Testis (tissue), 3 donors: Measurements from ENCODE around the gene GRB7. TPM values are rescaled to one million over a fixed set of nuclear protein-coding genes. Genes with fewer than 3 reads are reported as not detected.
"Not testable (repeated sequence)": the region's sequence is repeated elsewhere in the genome, so short reads cannot be mapped to it uniquely, and the experiment has no call there.

Source experiments
- DNase-seq: peaks from one replicate; pipeline ENCODE4 v3.0.0-alpha.2; 2019
- H3K27ac ChIP-seq, 2 donors: fragments of 200-600 bp; sonication (generic); one replicate each; pipeline ENCODE4 v1.5.1; 2019
- H3K27me3 ChIP-seq: fragments of 200-600 bp; sonication (generic); one replicate; pipeline ENCODE4 v1.5.1; 2019
- H3K36me3 ChIP-seq: fragments of 200-600 bp; sonication (generic); one replicate; pipeline ENCODE4 v1.5.1; 2017; ENCODE audit warnings: low read depth; ENCODE audit errors: missing control alignments
- H3K4me1 ChIP-seq: fragments of 200-600 bp; sonication (generic); one replicate; pipeline ENCODE4 v1.5.1; 2019
- H3K4me3 ChIP-seq, 2 donors: fragments of 200-600 bp; sonication (generic); one replicate each; pipeline ENCODE4 v1.5.1; 2017 to 2019
- H3K9me3 ChIP-seq: fragments of 200-600 bp; sonication (generic); one replicate; pipeline ENCODE4 v1.5.1; 2017
- CTCF ChIP-seq, 3 experiments: fragments of 450-650 bp in 2 of 3; fragments of 200-600 bp in 1 of 3; sonication (generic) in 1 of 3; IDR thresholded peaks; one replicate each; pipeline ENCODE4 v1.5.1; 2016 to 2019; ENCODE audit warnings: antibody characterized with exemption in 3 of 3, mild to moderate bottlenecking in 2 of 3, moderate library complexity in 1 of 3
- POLR2A ChIP-seq: fragments of 450-650 bp; IDR thresholded peaks from one replicate; pipeline ENCODE4 v1.6.1; 2017; ENCODE audit warnings: antibody characterized with exemption, mild to moderate bottlenecking, moderate library complexity
- WGBS, 2 donors: methylation state at CpG; one replicate each; pipeline ENCODE4 v1.1.5; 2018; 5-methylcytosine and 5-hydroxymethylcytosine counted together
- intact Hi-C: fragments of 100-400 bp; cut with DNase I; formaldehyde crosslinking; loops from one replicate; pipeline ENCODE4 v1.15.1; 2023; ENCODE audit warnings: low total_unique reads
- polyA plus RNA-seq: library from polyadenylated mRNA; stranded (reverse); fragments of 350-450 nt; fragmentation: Illumina TruSeq; extraction: RNeasy Lipid Tissue Mini Kit (QIAGEN cat#74804); gene quantifications from one replicate; pipeline ENCODE4 v1.2.3, GENCODE V29; 2014; ENCODE audit warnings: low read depth, low replicate concordance; ENCODE audit not compliant: insufficient read depth
- total RNA-seq, 2 donors: library from RNA; depleted of rRNA; stranded (reverse); fragments of >200 nt; gene quantifications; one replicate each; pipeline ENCODE4 v1.2.3, GENCODE V29; 2016

GRB7 gene
- total and polyA plus RNA-seq, 3 donors from 2014 or later, result 2.1 to 3.7 (median 2.9) TPM

- TF ChIP-seq POLR2A, result no peak
- no peak for TF ChIP-seq CTCF (IDR thresholded peaks at IDR 0.05)
- peaks cover 2% of the 10 kb centered on the region for H3K4me1 ChIP-seq
- no peak for DNase-seq
- H3K9me3 ChIP-seq, result no peaks in the 10 kb centered on the region
- intact Hi-C loops, result no loop called here
- no peak overlapping the region for H3K4me3 ChIP-seq
- H3K27ac ChIP-seq, result no peak overlapping the region
- no peaks in the 10 kb centered on the region for H3K27me3 ChIP-seq
- 74 to 93% methylated on average over 2 of the region's 2 CpGs for WGBS, 2 donors
- H3K36me3 ChIP-seq, result no peaks in the 10 kb centered on the region
Measured at GRCh38 chr17:39695089-39695474, 42.7 kb upstream of the GRB7 start.

DNA sequence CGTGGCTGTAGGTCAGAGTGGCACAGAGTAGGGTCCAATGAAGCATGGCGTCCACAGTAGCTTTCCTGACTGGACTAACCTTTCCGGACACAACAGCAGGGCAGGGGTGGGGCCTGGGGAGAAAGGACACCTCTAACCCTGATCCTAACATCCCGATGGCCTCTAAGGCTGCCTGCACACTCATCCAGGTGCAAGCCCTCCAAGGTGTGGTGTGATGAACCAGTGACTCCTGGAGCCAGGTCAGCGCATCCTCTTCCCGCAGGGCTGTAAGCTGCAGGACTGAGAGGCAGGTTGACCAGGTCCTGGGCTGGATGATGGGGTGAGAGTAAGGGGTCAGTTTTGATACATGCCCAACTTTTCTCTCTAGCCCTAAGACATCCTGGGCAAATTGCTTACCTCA is 41.0 kb upstream of the GRB7 start:
- no peaks in the 10 kb centered on the region for H3K9me3 ChIP-seq
- no peak overlapping the region for H3K4me3 ChIP-seq
- H3K36me3 ChIP-seq, result no peaks in the 10 kb centered on the region
- 60 to 62% methylated on average over 6 of the region's 6 CpGs for whole genome bisulfite sequencing, 2 donors
- DNase-seq, result no peak
- peaks cover 2% of the 10 kb centered on the region for H3K4me1 ChIP-seq
- intact Hi-C loops, result no loop called here
- H3K27me3 ChIP-seq, result no peaks in the 10 kb centered on the region
- TF ChIP-seq CTCF (IDR thresholded peaks at IDR 0.05) (no peak), POLR2A (no peak)
- H3K27ac ChIP-seq, result no peak overlapping the region

GRCh38 chr17:39697961-39698360 is 39.8 kb upstream of the GRB7 start:
- H3K27me3 ChIP-seq, result no peaks in the 10 kb centered on the region
- peaks cover 2% of the 10 kb centered on the region for H3K4me1 ChIP-seq
- H3K27ac ChIP-seq, result no peak overlapping the region
- 89 to 95% methylated on average over 5 of the region's 5 CpGs for WGBS, 2 donors
- H3K4me3 ChIP-seq, result no peak overlapping the region
- no peak for DNase-seq
- no peaks in the 10 kb centered on the region for H3K9me3 ChIP-seq
- no peak for TF ChIP-seq CTCF (IDR thresholded peaks at IDR 0.05)
- no peak for TF ChIP-seq POLR2A
- no peaks in the 10 kb centered on the region for H3K36me3 ChIP-seq
- intact Hi-C loops, result no loop called here

DNA sequence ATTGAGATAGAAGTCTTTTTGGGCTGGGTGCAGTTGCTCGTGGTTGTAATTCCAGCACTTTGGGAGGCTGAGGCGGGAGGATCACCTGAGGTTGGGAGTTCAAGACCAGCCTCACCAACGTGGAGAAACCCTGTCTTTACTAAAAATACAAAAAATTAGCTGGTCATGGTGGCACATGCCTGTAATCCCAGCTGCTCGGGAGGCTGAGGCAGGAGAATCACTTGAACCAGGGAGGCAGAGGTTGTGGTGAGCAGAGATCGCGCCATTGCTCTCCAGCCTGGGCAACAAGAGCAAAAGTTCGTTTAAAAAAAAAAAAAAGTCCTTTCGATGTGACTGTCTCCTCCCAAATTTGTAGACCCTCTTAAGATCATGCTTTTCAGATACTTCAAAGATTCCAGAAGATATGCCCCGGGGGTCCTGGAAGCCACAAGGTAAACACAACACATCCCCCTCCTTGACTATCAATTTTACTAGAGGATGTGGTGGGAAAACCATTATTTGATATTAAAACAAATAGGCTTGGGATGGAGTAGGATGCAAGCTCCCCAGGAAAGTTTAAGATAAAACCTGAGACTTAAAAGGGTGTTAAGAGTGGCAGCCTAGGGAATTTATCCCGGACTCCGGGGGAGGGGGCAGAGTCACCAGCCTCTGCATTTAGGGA is 38.5 kb upstream of the GRB7 start:
- 50 to 51% methylated on average over 11 of the region's 11 CpGs for whole genome bisulfite sequencing, 2 donors
- peak in 1 of 3 experiments; percentile 5 for TF ChIP-seq CTCF (IDR thresholded peaks at IDR 0.05)
- intact Hi-C loops, result not testable (repeated sequence)

DNA sequence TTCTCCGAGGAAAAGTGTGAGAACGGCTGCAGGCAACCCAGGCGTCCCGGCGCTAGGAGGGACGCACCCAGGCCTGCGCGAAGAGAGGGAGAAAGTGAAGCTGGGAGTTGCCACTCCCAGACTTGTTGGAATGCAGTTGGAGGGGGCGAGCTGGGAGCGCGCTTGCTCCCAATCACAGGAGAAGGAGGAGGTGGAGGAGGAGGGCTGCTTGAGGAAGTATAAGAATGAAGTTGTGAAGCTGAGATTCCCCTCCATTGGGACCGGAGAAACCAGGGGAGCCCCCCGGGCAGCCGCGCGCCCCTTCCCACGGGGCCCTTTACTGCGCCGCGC is 38.0 kb upstream of the GRB7 start, which contains the start of gene ERBB2:
Gene ERBB2 (plus strand): TSS at position 247 of the 330 bp plus-strand sequence. CDS start 175 bp downstream, outside the sequence.
- peak; percentile 67 for DNase-seq
- Histone ChIP-seq H3K27ac (peak within 1 kb of the TSS; percentile 11 to 63), H3K9me3 (no peaks in the 10 kb centered on the region), H3K36me3 (no peaks in the 10 kb centered on the region), H3K4me3 (peak within 1 kb of the TSS; percentile 67 to 76), H3K27me3 (no peaks in the 10 kb centered on the region), H3K4me1 (peaks cover 2% of the 10 kb centered on the region)
- TF ChIP-seq POLR2A (no peak), CTCF (IDR thresholded peaks at IDR 0.05) (no peak)
- intact Hi-C loops, result no loop called here
- WGBS, 2 donors, result 1 to 2% methylated on average over 19 to 20 of the region's 20 CpGs

More for the DNA sequence above, 38.5 kb upstream of the GRB7 start:
- H3K27me3 ChIP-seq, H3K9me3 ChIP-seq, DNase-seq, H3K36me3 ChIP-seq, H3K4me1 ChIP-seq: not testable (repeated sequence)
- Histone ChIP-seq H3K27ac (peak overlapping the region in 1 of 2 donors; percentile 11), H3K4me3 (peak overlapping the region; percentile 67 to 76)
